ENCODE measurements around the gene ACYP2. TPM values are rescaled to one million over a fixed set of nuclear protein-coding genes. Genes with fewer than 3 reads are reported as not detected.
"Not testable (repeated sequence)": the region's sequence is repeated elsewhere in the genome, so short reads cannot be mapped to it uniquely, and the experiment has no call there.

Gene ACYP2
- 15.2 TPM for polyA plus RNA-seq (2013)

GRCh38 chr2:54115284-54116137 is at the start of gene ACYP2:
TSS of gene ACYP2 (plus strand) at chr2:54115615.
- WGBS (ENCODE audit: insufficient coverage): under 1% methylated on average over 46 of the region's 57 CpGs
- peak; percentile 96 to 97 (median 96) for DNase-seq
- peaks cover 0 to 3% (median under 1%) of the 10 kb centered on the region in 4 experiments for H3K36me3 ChIP-seq (ENCODE audit: control insufficient read depth in 4 of 4, insufficient read depth in 4 of 4, low read length in 3 of 4)
- peak within 1 kb of the TSS; percentile 96 to 97 for H3K27ac ChIP-seq (ENCODE audit: insufficient read depth in 1 of 2, low read depth in 1 of 2, low read length in 2 of 2, poor library complexity in 1 of 2, severe bottlenecking in 2 of 2)
- peaks cover 0 to 9% (median 5%) of the 10 kb centered on the region in 5 experiments for H3K9me3 ChIP-seq (ENCODE audit: control extremely low read depth in 1 of 5, control insufficient read depth in 4 of 5, insufficient read depth in 2 of 5, low read depth in 1 of 5, low read length in 4 of 5)
- ChIA-PET POLR2A (interaction anchor here (0.8 to 2.1 kb wide), 4 partner anchors 9 to 342 kb away, joined by 3 to 4 read pairs (median 4); partner anchors contain the start of gene PSME4), CTCF (interaction anchor here (2.2 to 2.9 kb wide), 2 partner anchors 9 to 11 kb away, joined by 7 to 10 read pairs; no protein-coding TSS in a partner anchor)
- H3K27me3 ChIP-seq (replicated peaks in 2 of 5; ENCODE audit: control insufficient read depth in 4 of 5, insufficient read depth in 5 of 5, low read length in 4 of 5): no peaks in the 10 kb centered on the region
- peaks cover 0 to 12% (median 4%) of the 10 kb centered on the region in 4 experiments for H3K4me1 ChIP-seq (ENCODE audit: control extremely low read depth in 1 of 4, control insufficient read depth in 4 of 4, insufficient read depth in 4 of 4, low read length in 3 of 4)
- peak within 1 kb of the TSS; percentile 73 to 89 (median 80) for H3K4me3 ChIP-seq (ENCODE audit: control insufficient read depth in 1 of 7, extremely low read depth in 1 of 7, insufficient read depth in 4 of 7, low read depth in 2 of 7, low read length in 6 of 7)

- H3K27me3 ChIP-seq (replicated peaks in 2 of 5; ENCODE audit: control insufficient read depth in 4 of 5, insufficient read depth in 5 of 5, low read length in 4 of 5): no peaks in the 10 kb centered on the region
- POLR2A ChIA-PET: no interaction called here
- no peak overlapping the region for H3K4me3 ChIP-seq (ENCODE audit: control insufficient read depth in 1 of 7, extremely low read depth in 1 of 7, insufficient read depth in 4 of 7, low read depth in 2 of 7, low read length in 6 of 7)
- no peaks in the 10 kb centered on the region for H3K9me3 ChIP-seq (ENCODE audit: control extremely low read depth in 1 of 5, control insufficient read depth in 4 of 5, insufficient read depth in 2 of 5, low read depth in 1 of 5, low read length in 4 of 5)
- H3K36me3 ChIP-seq (ENCODE audit: control insufficient read depth in 4 of 4, insufficient read depth in 4 of 4, low read length in 3 of 4): no peaks in the 10 kb centered on the region
- H3K4me1 ChIP-seq (ENCODE audit: control extremely low read depth in 1 of 4, control insufficient read depth in 4 of 4, insufficient read depth in 4 of 4, low read length in 3 of 4): no peaks in the 10 kb centered on the region
- 100% methylated on average over 1 of the region's 6 CpGs for WGBS (ENCODE audit: insufficient coverage)
- H3K27ac ChIP-seq (ENCODE audit: insufficient read depth in 1 of 2, low read depth in 1 of 2, low read length in 2 of 2, poor library complexity in 1 of 2, severe bottlenecking in 2 of 2): no peak overlapping the region
- CTCF ChIA-PET: no interaction called here
- no peak for DNase-seq
Measured at GRCh38 chr2:54065891-54066290, 49.5 kb upstream of the ACYP2 start.

- POLR2A ChIA-PET: no interaction called here
- no peaks in the 10 kb centered on the region for H3K4me1 ChIP-seq (ENCODE audit: control extremely low read depth in 1 of 4, control insufficient read depth in 4 of 4, insufficient read depth in 4 of 4, low read length in 3 of 4)
- no peak for DNase-seq
- H3K36me3 ChIP-seq (ENCODE audit: control insufficient read depth in 4 of 4, insufficient read depth in 4 of 4, low read length in 3 of 4): no peaks in the 10 kb centered on the region
- CTCF ChIA-PET: interaction anchor here (1.5 kb wide), 1 partner anchor 12 kb away, joined by 4 read pairs; no protein-coding TSS in a partner anchor
- no peaks in the 10 kb centered on the region for H3K9me3 ChIP-seq (ENCODE audit: control extremely low read depth in 1 of 5, control insufficient read depth in 4 of 5, insufficient read depth in 2 of 5, low read depth in 1 of 5, low read length in 4 of 5)
- H3K27me3 ChIP-seq (replicated peaks in 2 of 5; ENCODE audit: control insufficient read depth in 4 of 5, insufficient read depth in 5 of 5, low read length in 4 of 5): no peaks in the 10 kb centered on the region
- 100% methylated on average over 2 of the region's 5 CpGs for WGBS (ENCODE audit: insufficient coverage)
- H3K27ac ChIP-seq (ENCODE audit: insufficient read depth in 1 of 2, low read depth in 1 of 2, low read length in 2 of 2, poor library complexity in 1 of 2, severe bottlenecking in 2 of 2): no peak overlapping the region
- H3K4me3 ChIP-seq (ENCODE audit: control insufficient read depth in 1 of 7, extremely low read depth in 1 of 7, insufficient read depth in 4 of 7, low read depth in 2 of 7, low read length in 6 of 7): no peak overlapping the region
Measured at GRCh38 chr2:54067851-54068375, 47.5 kb upstream of the ACYP2 start.

GRCh38 chr2:54072483-54072882 is 42.9 kb upstream of the ACYP2 start:
- 100% methylated on average over 1 of the region's 2 CpGs for WGBS (ENCODE audit: insufficient coverage)
- DNase-seq; H3K4me1 ChIP-seq (ENCODE audit: control extremely low read depth in 1 of 4, control insufficient read depth in 4 of 4, insufficient read depth in 4 of 4, low read length in 3 of 4); H3K9me3 ChIP-seq (ENCODE audit: control extremely low read depth in 1 of 5, control insufficient read depth in 4 of 5, insufficient read depth in 2 of 5, low read depth in 1 of 5, low read length in 4 of 5); CTCF ChIA-PET; H3K4me3 ChIP-seq (ENCODE audit: control insufficient read depth in 1 of 7, extremely low read depth in 1 of 7, insufficient read depth in 4 of 7, low read depth in 2 of 7, low read length in 6 of 7); H3K27me3 ChIP-seq (replicated peaks in 2 of 5; ENCODE audit: control insufficient read depth in 4 of 5, insufficient read depth in 5 of 5, low read length in 4 of 5); H3K27ac ChIP-seq (ENCODE audit: insufficient read depth in 1 of 2, low read depth in 1 of 2, low read length in 2 of 2, poor library complexity in 1 of 2, severe bottlenecking in 2 of 2); H3K36me3 ChIP-seq (ENCODE audit: control insufficient read depth in 4 of 4, insufficient read depth in 4 of 4, low read length in 3 of 4); POLR2A ChIA-PET: not testable (repeated sequence)

GRCh38 chr2:54073796-54074195 is 41.6 kb upstream of the ACYP2 start:
- DNase-seq: no peak
- Histone ChIP-seq H3K4me1 (ENCODE audit: control extremely low read depth in 1 of 4, control insufficient read depth in 4 of 4, insufficient read depth in 4 of 4, low read length in 3 of 4) (peaks cover 0 to 11% (median 1%) of the 10 kb centered on the region in 4 experiments), H3K27me3 (replicated peaks in 2 of 5; ENCODE audit: control insufficient read depth in 4 of 5, insufficient read depth in 5 of 5, low read length in 4 of 5) (no peaks in the 10 kb centered on the region), H3K27ac (ENCODE audit: insufficient read depth in 1 of 2, low read depth in 1 of 2, low read length in 2 of 2, poor library complexity in 1 of 2, severe bottlenecking in 2 of 2) (no peak overlapping the region), H3K36me3 (ENCODE audit: control insufficient read depth in 4 of 4, insufficient read depth in 4 of 4, low read length in 3 of 4) (no peaks in the 10 kb centered on the region), H3K4me3 (ENCODE audit: control insufficient read depth in 1 of 7, extremely low read depth in 1 of 7, insufficient read depth in 4 of 7, low read depth in 2 of 7, low read length in 6 of 7) (no peak overlapping the region), H3K9me3 (ENCODE audit: control extremely low read depth in 1 of 5, control insufficient read depth in 4 of 5, insufficient read depth in 2 of 5, low read depth in 1 of 5, low read length in 4 of 5) (no peaks in the 10 kb centered on the region)
- POLR2A ChIA-PET: no interaction called here
- CTCF ChIA-PET: no interaction called here
- 100% methylated on average over 1 of the region's 1 CpG for WGBS (ENCODE audit: insufficient coverage)

- Histone ChIP-seq H3K4me3 (ENCODE audit: control insufficient read depth in 1 of 7, extremely low read depth in 1 of 7, insufficient read depth in 4 of 7, low read depth in 2 of 7, low read length in 6 of 7) (no peak overlapping the region), H3K9me3 (ENCODE audit: control extremely low read depth in 1 of 5, control insufficient read depth in 4 of 5, insufficient read depth in 2 of 5, low read depth in 1 of 5, low read length in 4 of 5) (no peaks in the 10 kb centered on the region), H3K36me3 (ENCODE audit: control insufficient read depth in 4 of 4, insufficient read depth in 4 of 4, low read length in 3 of 4) (no peaks in the 10 kb centered on the region), H3K4me1 (ENCODE audit: control extremely low read depth in 1 of 4, control insufficient read depth in 4 of 4, insufficient read depth in 4 of 4, low read length in 3 of 4) (peaks cover 0 to 11% (median 1%) of the 10 kb centered on the region in 4 experiments), H3K27ac (ENCODE audit: insufficient read depth in 1 of 2, low read depth in 1 of 2, low read length in 2 of 2, poor library complexity in 1 of 2, severe bottlenecking in 2 of 2) (no peak overlapping the region), H3K27me3 (replicated peaks in 2 of 5; ENCODE audit: control insufficient read depth in 4 of 5, insufficient read depth in 5 of 5, low read length in 4 of 5) (no peaks in the 10 kb centered on the region)
- ChIA-PET POLR2A (no interaction called here), CTCF (no interaction called here)
- DNase-seq: no peak
- WGBS (ENCODE audit: insufficient coverage): 100% methylated on average over 3 of the region's 9 CpGs
Measured at GRCh38 chr2:54074606-54075341, 40.6 kb upstream of the ACYP2 start.
